ENCODE data around the gene NPC1. TPM values are rescaled to one million over a fixed set of nuclear protein-coding genes. Genes with fewer than 3 reads are reported as not detected.

Gene NPC1
- total RNA-seq, 1 experiment from 2014 or later = 51.6 TPM

DNA sequence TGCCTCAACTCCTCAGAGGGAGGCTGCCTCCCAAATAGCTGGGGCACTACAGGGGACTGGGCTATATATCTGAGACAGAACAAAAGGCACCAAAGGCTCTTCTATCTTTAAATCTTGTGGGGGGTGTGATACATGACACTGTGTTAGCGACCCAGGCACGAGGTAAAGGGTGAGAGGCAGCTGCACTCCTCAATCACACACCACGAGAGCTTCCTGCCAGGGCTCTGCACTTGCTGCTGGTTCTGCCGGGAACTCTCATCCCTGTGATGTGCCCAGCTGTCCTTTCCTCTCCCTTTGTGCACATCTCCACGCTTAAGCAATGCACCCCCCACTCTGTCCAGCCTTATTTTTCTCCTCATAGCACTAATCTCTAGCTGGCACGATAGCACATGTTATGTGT is 32.4 kb downstream of the NPC1 start (continued):
- no peak for TF ChIP-seq REST (IDR thresholded peaks at IDR 0.05; ENCODE audit: low read depth)
- TF ChIP-seq SIN3A (IDR thresholded peaks at IDR 0.05; ENCODE audit: low read depth) = no peak
- TF ChIP-seq ZFX (IDR thresholded peaks at IDR 0.05) = no peak
- no peak for TF ChIP-seq EGR1 (IDR thresholded peaks at IDR 0.05; ENCODE audit: low read depth)
- no peak for TF ChIP-seq RAD21 (IDR thresholded peaks at IDR 0.05; ENCODE audit: low read depth)
- TF ChIP-seq YY1 (IDR thresholded peaks at IDR 0.05; ENCODE audit: extremely low read depth, insufficient replicate concordance, low read depth, low read length) = no peak
- no peak for TF ChIP-seq EZH2 (IDR thresholded peaks at IDR 0.05)
- TF ChIP-seq CBX3 (IDR thresholded peaks at IDR 0.05; ENCODE audit: low read depth) = no peak
- no peak for TF ChIP-seq FOSL1 (IDR thresholded peaks at IDR 0.05; ENCODE audit: low read depth)
- TF ChIP-seq JUND (IDR thresholded peaks at IDR 0.05) = no peak
- TF ChIP-seq CEBPB (IDR thresholded peaks at IDR 0.05; ENCODE audit: low read depth) = no peak

DNA sequence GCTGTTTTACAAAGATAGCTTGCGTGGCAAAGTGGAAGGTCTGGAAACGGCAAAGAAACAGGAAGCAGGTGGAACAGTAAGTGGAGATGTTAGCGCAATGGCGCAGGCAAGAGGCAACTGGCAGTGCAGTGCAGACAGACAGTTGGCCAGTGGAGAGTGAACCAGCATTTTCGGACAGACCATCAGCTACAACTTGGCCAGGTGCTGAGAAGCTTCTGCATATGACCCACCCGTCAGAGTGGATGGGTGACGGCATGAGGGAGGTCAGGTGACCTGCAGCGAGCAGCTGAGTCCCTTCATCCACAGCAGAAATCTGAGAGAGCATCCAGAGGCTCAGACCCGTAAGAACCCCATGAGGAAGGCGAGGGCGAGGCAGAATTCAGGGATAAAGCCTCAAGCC is 33.8 kb downstream of the NPC1 start:
- peaks cover 36 to 41% of the 10 kb centered on the region in 2 experiments for H3K36me3 ChIP-seq (ENCODE audit: control insufficient read depth in 1 of 2, insufficient read depth in 2 of 2, low read length in 2 of 2)
- ATAC-seq = no peak
- H3K9ac ChIP-seq (ENCODE audit: low read length) = no peak overlapping the region
- DNase-seq (ENCODE audit: low read depth, low spot score) = no peak
- no peak overlapping the region for H3K27ac ChIP-seq (ENCODE audit: low read depth, low read length)
- H2AFZ ChIP-seq (ENCODE audit: low read depth, low read length, poor library complexity, severe bottlenecking) = no peak overlapping the region
- RAD21 ChIA-PET (ENCODE audit: low non-redundant PET in 1 of 2, low total read pairs in 2 of 2, uncharacterized antibody in 2 of 2, unreplicated experiment in 2 of 2) = no interaction called here
- intact Hi-C loops (cut with micrococcal nuclease) = no loop called here
- POLR2A ChIA-PET = no interaction called here
- H3K4me1 ChIP-seq (ENCODE audit: control insufficient read depth in 1 of 2, insufficient read depth in 2 of 2, low read length in 2 of 2) = peaks cover 12 to 19% of the 10 kb centered on the region in 2 experiments
- no peaks in the 10 kb centered on the region for H3K9me3 ChIP-seq (ENCODE audit: control insufficient read depth in 1 of 2, insufficient read depth in 1 of 2, low read depth in 1 of 2, low read length in 2 of 2)
- no peaks in the 10 kb centered on the region for H3K79me2 ChIP-seq (ENCODE audit: insufficient read depth, low read length)
- no peaks in the 10 kb centered on the region for H3K9me2 ChIP-seq (ENCODE audit: insufficient read depth)
- CTCF ChIA-PET = no interaction called here
- BruUV-seq (replicated peaks) = no TSS peak
- no peak overlapping the region for H3K4me3 ChIP-seq (replicated peaks in 1 of 2; ENCODE audit: low read depth in 1 of 2, low read length in 2 of 2)
- no peak overlapping the region for H3K4me2 ChIP-seq (ENCODE audit: low read length)
- no peaks in the 10 kb centered on the region for H4K20me1 ChIP-seq (ENCODE audit: insufficient read depth)
- no peaks in the 10 kb centered on the region for H3K27me3 ChIP-seq (ENCODE audit: insufficient read depth, low read length)
- TF ChIP-seq SP1 (IDR thresholded peaks at IDR 0.05; ENCODE audit: low read depth) (no peak), ZNF274 (IDR thresholded peaks at IDR 0.05; ENCODE audit: low read depth, low read length) (no peak), REST (IDR thresholded peaks at IDR 0.05; ENCODE audit: low read depth) (no peak)
- TF ChIP-seq, protein P1, sequence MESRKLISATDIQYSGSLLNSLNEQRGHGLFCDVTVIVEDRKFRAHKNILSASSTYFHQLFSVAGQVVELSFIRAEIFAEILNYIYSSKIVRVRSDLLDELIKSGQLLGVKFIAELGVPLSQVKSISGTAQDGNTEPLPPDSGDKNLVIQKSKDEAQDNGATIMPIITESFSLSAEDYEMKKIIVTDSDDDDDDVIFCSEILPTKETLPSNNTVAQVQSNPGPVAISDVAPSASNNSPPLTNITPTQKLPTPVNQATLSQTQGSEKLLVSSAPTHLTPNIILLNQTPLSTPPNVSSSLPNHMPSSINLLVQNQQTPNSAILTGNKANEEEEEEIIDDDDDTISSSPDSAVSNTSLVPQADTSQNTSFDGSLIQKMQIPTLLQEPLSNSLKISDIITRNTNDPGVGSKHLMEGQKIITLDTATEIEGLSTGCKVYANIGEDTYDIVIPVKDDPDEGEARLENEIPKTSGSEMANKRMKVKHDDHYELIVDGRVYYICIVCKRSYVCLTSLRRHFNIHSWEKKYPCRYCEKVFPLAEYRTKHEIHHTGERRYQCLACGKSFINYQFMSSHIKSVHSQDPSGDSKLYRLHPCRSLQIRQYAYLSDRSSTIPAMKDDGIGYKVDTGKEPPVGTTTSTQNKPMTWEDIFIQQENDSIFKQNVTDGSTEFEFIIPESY (IDR thresholded peaks at IDR 0.05; ENCODE audit: extremely low read depth, insufficient replicate concordance, low read length) = no peak
